ENCODE results near the gene FLII. TPM values are rescaled to one million over a fixed set of nuclear protein-coding genes. Genes with fewer than 3 reads are reported as not detected.

FLII gene
- total and polyA plus RNA-seq, 2 experiments from 2014 or later = 175 to 373 TPM

GRCh38 chr17:18241229-18241871 lies 17.2 kb downstream of the FLII start:
- Mint-ChIP-seq H3K27me3 (ENCODE audit: insufficient read depth, low read depth, poor library complexity) (peaks cover 13% of the 10 kb centered on the region), H3K4me3 (no peak overlapping the region), H3K4me1 (peaks cover 5% of the 10 kb centered on the region; the same call in 2 of the 3 replicates), H3K9me3 (no peaks in the 10 kb centered on the region), H3K27ac (no peak overlapping the region), H3K36me3 (ENCODE audit: low read depth) (peaks cover 56% of the 10 kb centered on the region)
- H3K27ac ChIP-seq (ENCODE audit: low read depth) = no peak overlapping the region
- no peaks in the 10 kb centered on the region for H3F3A ChIP-seq (replicated peaks; ENCODE audit: low read depth)
- no peak overlapping the region for H3K4me2 ChIP-seq
- DNase-seq (ENCODE audit: low spot score) = peak; percentile 59
- no peaks in the 10 kb centered on the region for H3K27me3 ChIP-seq (ENCODE audit: insufficient read depth)
- peaks cover 6% of the 10 kb centered on the region; the same call in 1 of the 2 replicates for H3K36me3 ChIP-seq (ENCODE audit: insufficient read depth)
- ATAC-seq = peak; percentile 69
- H3K79me2 ChIP-seq (replicated peaks; ENCODE audit: insufficient read depth) = no peaks in the 10 kb centered on the region
- no peaks in the 10 kb centered on the region for H3K9me2 ChIP-seq (ENCODE audit: insufficient read depth)
- H3K4me3 ChIP-seq = no peak overlapping the region
- TF ChIP-seq POLR2AphosphoS5 (IDR thresholded peaks at IDR 0.05; ENCODE audit: low read depth) (no peak), CTCF (conservative IDR thresholded peaks at IDR 0.05; ENCODE audit: low read depth in 2 of 2) (peak in 1 of 2 experiments; percentile 44; a peak in 2 of 4 replicates), ZNF331 (CRISPR knock-in tag; IDR thresholded peaks at IDR 0.05; ENCODE audit: low read depth) (no peak), JUNB (IDR thresholded peaks at IDR 0.05; ENCODE audit: unreplicated experiment) (no peak)
- TF ChIP-seq, protein P1, sequence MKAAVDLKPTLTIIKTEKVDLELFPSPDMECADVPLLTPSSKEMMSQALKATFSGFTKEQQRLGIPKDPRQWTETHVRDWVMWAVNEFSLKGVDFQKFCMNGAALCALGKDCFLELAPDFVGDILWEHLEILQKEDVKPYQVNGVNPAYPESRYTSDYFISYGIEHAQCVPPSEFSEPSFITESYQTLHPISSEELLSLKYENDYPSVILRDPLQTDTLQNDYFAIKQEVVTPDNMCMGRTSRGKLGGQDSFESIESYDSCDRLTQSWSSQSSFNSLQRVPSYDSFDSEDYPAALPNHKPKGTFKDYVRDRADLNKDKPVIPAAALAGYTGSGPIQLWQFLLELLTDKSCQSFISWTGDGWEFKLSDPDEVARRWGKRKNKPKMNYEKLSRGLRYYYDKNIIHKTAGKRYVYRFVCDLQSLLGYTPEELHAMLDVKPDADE (IDR thresholded peaks at IDR 0.05) = no peak
- no peak overlapping the region for H2AFZ ChIP-seq
- H3K4me1 ChIP-seq (ENCODE audit: insufficient read depth) = peaks cover 1% of the 10 kb centered on the region; the same call in 1 of the 2 replicates
- H4K20me1 ChIP-seq (replicated peaks; ENCODE audit: insufficient read depth) = peaks cover 4% of the 10 kb centered on the region; the same call in 1 of the 2 replicates

GRCh38 chr17:18240449-18240848 lies 18.1 kb downstream of the FLII start:
- Histone ChIP-seq H3K9me2 (ENCODE audit: insufficient read depth) (no peaks in the 10 kb centered on the region), H3K4me3 (no peak overlapping the region), H2AFZ (no peak overlapping the region), H3K79me2 (replicated peaks; ENCODE audit: insufficient read depth) (no peaks in the 10 kb centered on the region), H3K4me1 (ENCODE audit: insufficient read depth) (no peaks in the 10 kb centered on the region), H3K36me3 (ENCODE audit: insufficient read depth) (peaks cover 2% of the 10 kb centered on the region; the same call in 1 of the 2 replicates), H3K27ac (ENCODE audit: low read depth) (no peak overlapping the region), H4K20me1 (replicated peaks; ENCODE audit: insufficient read depth) (no peaks in the 10 kb centered on the region; the same call in 1 of the 2 replicates), H3F3A (replicated peaks; ENCODE audit: low read depth) (no peaks in the 10 kb centered on the region), H3K4me2 (no peak overlapping the region), H3K27me3 (ENCODE audit: insufficient read depth) (no peaks in the 10 kb centered on the region)
- peaks cover 1% of the 10 kb centered on the region; the same call in 2 of the 3 replicates for H3K4me1 Mint-ChIP-seq
- ATAC-seq (no peak), DNase-seq (ENCODE audit: low spot score) (no peak)
- peaks cover 12% of the 10 kb centered on the region for H3K27me3 Mint-ChIP-seq (ENCODE audit: insufficient read depth, low read depth, poor library complexity)
- peaks cover 58% of the 10 kb centered on the region for H3K36me3 Mint-ChIP-seq (ENCODE audit: low read depth)
- no peak overlapping the region for H3K27ac Mint-ChIP-seq
- no peak overlapping the region for H3K4me3 Mint-ChIP-seq
- no peak for TF ChIP-seq NANOG (IDR thresholded peaks at IDR 0.05; ENCODE audit: borderline replicate concordance)
- TF ChIP-seq, protein P1 (IDR thresholded peaks at IDR 0.05) = no peak
- no peak for TF ChIP-seq EZH2phosphoT487 (IDR thresholded peaks at IDR 0.05; ENCODE audit: unreplicated experiment)
- TF ChIP-seq ZNF114 (CRISPR knock-in tag; IDR thresholded peaks at IDR 0.05) = no peak
- no peaks in the 10 kb centered on the region for H3K9me3 Mint-ChIP-seq
